ENCODE results near the gene CHST8.

The CHST8 gene

GRCh38 chr19:33779849-33780248, 158.1 kb downstream of the CHST8 start:
- no peak overlapping the region for H3K4me3 ChIP-seq (ENCODE audit: extremely low read depth, insufficient read depth, low read length, poor library complexity, severe bottlenecking)
- H3K27ac ChIP-seq (ENCODE audit: low read depth, low read length, severe bottlenecking), result no peak overlapping the region
- H3K4me1 ChIP-seq (ENCODE audit: control insufficient read depth, insufficient read depth, low read length, poor library complexity, severe bottlenecking), result no peaks in the 10 kb centered on the region
- 91 to 98% methylated on average over 6 to 7 of the region's 7 CpGs for WGBS, 2 experiments (ENCODE audit: insufficient coverage in 2 of 2)
- H3K36me3 ChIP-seq (ENCODE audit: control insufficient read depth, insufficient read depth, low read length), result no peaks in the 10 kb centered on the region
- H3K9me3 ChIP-seq (ENCODE audit: control insufficient read depth, low read length), result no peaks in the 10 kb centered on the region

- Histone ChIP-seq H3K27ac (ENCODE audit: low read depth, low read length, severe bottlenecking) (no peak overlapping the region), H3K9me3 (ENCODE audit: control insufficient read depth, low read length) (no peaks in the 10 kb centered on the region), H3K36me3 (ENCODE audit: control insufficient read depth, insufficient read depth, low read length) (no peaks in the 10 kb centered on the region), H3K4me3 (ENCODE audit: extremely low read depth, insufficient read depth, low read length, poor library complexity, severe bottlenecking) (no peak overlapping the region), H3K4me1 (ENCODE audit: control insufficient read depth, insufficient read depth, low read length, poor library complexity, severe bottlenecking) (no peaks in the 10 kb centered on the region)
- 91% methylated on average over 6 of the region's 6 CpGs for WGBS, 2 experiments (ENCODE audit: insufficient coverage in 2 of 2)
These were observed 158.5 kb downstream of the CHST8 start for GRCh38 chr19:33780251-33780650.

GRCh38 chr19:33780746-33781145, 159.0 kb downstream of the CHST8 start:
- Histone ChIP-seq H3K36me3 (ENCODE audit: control insufficient read depth, insufficient read depth, low read length) (no peaks in the 10 kb centered on the region), H3K4me3 (ENCODE audit: extremely low read depth, insufficient read depth, low read length, poor library complexity, severe bottlenecking) (no peak overlapping the region), H3K4me1 (ENCODE audit: control insufficient read depth, insufficient read depth, low read length, poor library complexity, severe bottlenecking) (no peaks in the 10 kb centered on the region), H3K9me3 (ENCODE audit: control insufficient read depth, low read length) (no peaks in the 10 kb centered on the region), H3K27ac (ENCODE audit: low read depth, low read length, severe bottlenecking) (no peak overlapping the region)
- 85 to 93% methylated on average over 9 to 11 of the region's 12 CpGs for WGBS, 2 experiments (ENCODE audit: insufficient coverage in 2 of 2)

- Histone ChIP-seq H3K27ac (ENCODE audit: low read depth, low read length, severe bottlenecking) (no peak overlapping the region), H3K4me3 (ENCODE audit: extremely low read depth, insufficient read depth, low read length, poor library complexity, severe bottlenecking) (no peak overlapping the region), H3K36me3 (ENCODE audit: control insufficient read depth, insufficient read depth, low read length) (no peaks in the 10 kb centered on the region), H3K4me1 (ENCODE audit: control insufficient read depth, insufficient read depth, low read length, poor library complexity, severe bottlenecking) (no peaks in the 10 kb centered on the region), H3K9me3 (ENCODE audit: control insufficient read depth, low read length) (no peaks in the 10 kb centered on the region)
- WGBS, 2 experiments (ENCODE audit: insufficient coverage in 2 of 2), result 89 to 96% methylated on average over 12 to 15 of the region's 15 CpGs
These were observed 159.7 kb downstream of the CHST8 start for GRCh38 chr19:33781415-33781935.

GRCh38 chr19:33781996-33782395, 160.2 kb downstream of the CHST8 start:
- H3K4me1 ChIP-seq (ENCODE audit: control insufficient read depth, insufficient read depth, low read length, poor library complexity, severe bottlenecking), result no peaks in the 10 kb centered on the region
- H3K27ac ChIP-seq (ENCODE audit: low read depth, low read length, severe bottlenecking), result no peak overlapping the region
- 86 to 93% methylated on average over 2 to 3 of the region's 5 CpGs for WGBS, 2 experiments (ENCODE audit: insufficient coverage in 2 of 2)
- H3K36me3 ChIP-seq (ENCODE audit: control insufficient read depth, insufficient read depth, low read length), result no peaks in the 10 kb centered on the region
- no peak overlapping the region for H3K4me3 ChIP-seq (ENCODE audit: extremely low read depth, insufficient read depth, low read length, poor library complexity, severe bottlenecking)
- H3K9me3 ChIP-seq (ENCODE audit: control insufficient read depth, low read length), result no peaks in the 10 kb centered on the region

GRCh38 chr19:33784432-33784831, 162.7 kb downstream of the CHST8 start:
- Histone ChIP-seq H3K4me1 (ENCODE audit: control insufficient read depth, insufficient read depth, low read length, poor library complexity, severe bottlenecking) (no peaks in the 10 kb centered on the region), H3K9me3 (ENCODE audit: control insufficient read depth, low read length) (no peaks in the 10 kb centered on the region), H3K36me3 (ENCODE audit: control insufficient read depth, insufficient read depth, low read length) (no peaks in the 10 kb centered on the region), H3K27ac (ENCODE audit: low read depth, low read length, severe bottlenecking) (no peak overlapping the region), H3K4me3 (ENCODE audit: extremely low read depth, insufficient read depth, low read length, poor library complexity, severe bottlenecking) (no peak overlapping the region)
- 91% methylated on average over 5 of the region's 5 CpGs for WGBS, 2 experiments (ENCODE audit: insufficient coverage in 2 of 2)

- H3K36me3 ChIP-seq (ENCODE audit: control insufficient read depth, insufficient read depth, low read length), result no peaks in the 10 kb centered on the region
- H3K27ac ChIP-seq (ENCODE audit: low read depth, low read length, severe bottlenecking), result no peak overlapping the region
- no peaks in the 10 kb centered on the region for H3K4me1 ChIP-seq (ENCODE audit: control insufficient read depth, insufficient read depth, low read length, poor library complexity, severe bottlenecking)
- WGBS, 2 experiments (ENCODE audit: insufficient coverage in 2 of 2), result 97 to 98% methylated on average over 4 to 6 of the region's 6 CpGs
- no peaks in the 10 kb centered on the region for H3K9me3 ChIP-seq (ENCODE audit: control insufficient read depth, low read length)
- H3K4me3 ChIP-seq (ENCODE audit: extremely low read depth, insufficient read depth, low read length, poor library complexity, severe bottlenecking), result no peak overlapping the region
These were observed 164.0 kb downstream of the CHST8 start for GRCh38 chr19:33785795-33786194.

- Histone ChIP-seq H3K4me1 (ENCODE audit: control insufficient read depth, insufficient read depth, low read length, poor library complexity, severe bottlenecking) (no peaks in the 10 kb centered on the region), H3K4me3 (ENCODE audit: extremely low read depth, insufficient read depth, low read length, poor library complexity, severe bottlenecking) (no peak overlapping the region), H3K27ac (ENCODE audit: low read depth, low read length, severe bottlenecking) (no peak overlapping the region), H3K36me3 (ENCODE audit: control insufficient read depth, insufficient read depth, low read length) (no peaks in the 10 kb centered on the region), H3K9me3 (ENCODE audit: control insufficient read depth, low read length) (no peaks in the 10 kb centered on the region)
- WGBS, 2 experiments (ENCODE audit: insufficient coverage in 2 of 2), result 54 to 57% methylated on average over 4 of the region's 4 CpGs
These were observed 166.9 kb downstream of the CHST8 start for GRCh38 chr19:33788676-33789075.

GRCh38 chr19:33789344-33789743, 167.6 kb downstream of the CHST8 start:
- 73 to 93% methylated on average over 4 to 5 of the region's 5 CpGs for WGBS, 2 experiments (ENCODE audit: insufficient coverage in 2 of 2)
- Histone ChIP-seq H3K36me3 (ENCODE audit: control insufficient read depth, insufficient read depth, low read length) (no peaks in the 10 kb centered on the region), H3K9me3 (ENCODE audit: control insufficient read depth, low read length) (no peaks in the 10 kb centered on the region), H3K4me1 (ENCODE audit: control insufficient read depth, insufficient read depth, low read length, poor library complexity, severe bottlenecking) (peaks cover 2% of the 10 kb centered on the region), H3K27ac (ENCODE audit: low read depth, low read length, severe bottlenecking) (no peak overlapping the region), H3K4me3 (ENCODE audit: extremely low read depth, insufficient read depth, low read length, poor library complexity, severe bottlenecking) (no peak overlapping the region)

GRCh38 chr19:33794683-33795369, 173.1 kb downstream of the CHST8 start:
- Histone ChIP-seq H3K9me3 (ENCODE audit: control insufficient read depth, low read length) (no peaks in the 10 kb centered on the region), H3K27ac (ENCODE audit: low read depth, low read length, severe bottlenecking) (peak overlapping the region; percentile 97), H3K36me3 (ENCODE audit: control insufficient read depth, insufficient read depth, low read length) (peaks cover 6% of the 10 kb centered on the region), H3K4me3 (ENCODE audit: extremely low read depth, insufficient read depth, low read length, poor library complexity, severe bottlenecking) (peak overlapping the region; percentile 90), H3K4me1 (ENCODE audit: control insufficient read depth, insufficient read depth, low read length, poor library complexity, severe bottlenecking) (peaks cover 17% of the 10 kb centered on the region)
- WGBS, 2 experiments (ENCODE audit: insufficient coverage in 2 of 2), result 6 to 7% methylated on average over 9 to 16 of the region's 32 CpGs

GRCh38 chr19:33795370-33796163, 173.8 kb downstream of the CHST8 start:
- Histone ChIP-seq H3K9me3 (ENCODE audit: control insufficient read depth, low read length) (no peaks in the 10 kb centered on the region), H3K4me3 (ENCODE audit: extremely low read depth, insufficient read depth, low read length, poor library complexity, severe bottlenecking) (peak overlapping the region; percentile 90), H3K27ac (ENCODE audit: low read depth, low read length, severe bottlenecking) (peak overlapping the region; percentile 97), H3K36me3 (ENCODE audit: control insufficient read depth, insufficient read depth, low read length) (peaks cover 14% of the 10 kb centered on the region), H3K4me1 (ENCODE audit: control insufficient read depth, insufficient read depth, low read length, poor library complexity, severe bottlenecking) (peaks cover 19% of the 10 kb centered on the region)
- 0 to 1% methylated on average over 45 to 66 of the region's 92 CpGs for WGBS, 2 experiments (ENCODE audit: insufficient coverage in 2 of 2)
